B cell (primary cell): Measurements from ENCODE around the gene EDARADD. TPM values are rescaled to one million over a fixed set of nuclear protein-coding genes. Genes with fewer than 3 reads are reported as not detected.

Experiments
- ATAC-seq: fragments of 200-7000 bp; cut with Tn5 transposase; one replicate; pipeline ENCODE4 v1.10.0; 2021; ENCODE audit warnings: low read depth, mild to moderate bottlenecking, moderate number of reproducible peaks, moderate library complexity
- CTCF ChIA-PET: fragments of 350-600 bp; sonication (Branson Sonifier 250); formaldehyde crosslinking; loops from one replicate; lab custom pipeline; 2021; ENCODE audit warnings: antibody characterized with exemption, inconsistent platforms; lab: Charles Lee
- POLR2A ChIA-PET: fragments of 350-600 bp; sonication (Branson Sonifier 250); formaldehyde crosslinking; loops from one replicate; lab custom pipeline; 2021; ENCODE audit warnings: antibody characterized with exemption; lab: Charles Lee
- DNase-seq: peaks from one replicate; pipeline ENCODE4 v3.0.0; 2013
- H2AFZ ChIP-seq: 2 replicates; pipeline ENCODE4 v1.6.1; 2012; ENCODE audit warnings: mild to moderate bottlenecking, low read depth, low read length; ENCODE audit not compliant: insufficient read depth, poor library complexity, severe bottlenecking
- H3K27ac ChIP-seq, 2 donors: 1 replicate in 1 of 2; 2 replicates in 1 of 2; pipeline ENCODE4 v1.5.1; 2012 to 2013; ENCODE audit warnings: low read length in 2 of 2, mild to moderate bottlenecking in 2 of 2, moderate library complexity in 1 of 2
- H3K27me3 ChIP-seq, 4 experiments: fragments of 200-600 bp in 1 of 4; sonication (generic) in 1 of 4; replicated peaks in 1 of 4; 1 replicate in 2 of 4; 2 replicates in 2 of 4; pipeline versions ENCODE4 v1.6.1 to v1.7.0; 2013 to 2016; ENCODE audit warnings: low read length in 3 of 4, mild to moderate bottlenecking in 2 of 4, mixed read lengths in 1 of 4, moderate library complexity in 1 of 4; ENCODE audit not compliant: insufficient read depth in 4 of 4, control insufficient read depth in 3 of 4; ENCODE audit errors: control extremely low read depth in 1 of 4
- H3K36me3 ChIP-seq, 2 experiments: replicated peaks in 1 of 2; 1 replicate in 1 of 2; 2 replicates in 1 of 2; pipeline versions ENCODE4 v1.6.1 to v1.7.1; 2013; ENCODE audit warnings: low read length in 1 of 2; ENCODE audit not compliant: insufficient read depth in 2 of 2, control insufficient read depth in 1 of 2; ENCODE audit errors: control extremely low read depth in 1 of 2, extremely low read depth in 1 of 2
- H3K4me1 ChIP-seq, 2 donors: fragments of 200-600 bp in 1 of 2; sonication (generic) in 1 of 2; 1 replicate in 1 of 2; 2 replicates in 1 of 2; pipeline versions ENCODE4 v1.5.1 to v1.6.1; 2013 to 2017; ENCODE audit warnings: low read length in 2 of 2; ENCODE audit not compliant: control insufficient read depth in 2 of 2, insufficient read depth in 2 of 2
- H3K4me2 ChIP-seq: replicated peaks from 2 replicates; pipeline ENCODE3; 2012; ENCODE audit warnings: mild to moderate bottlenecking, low read depth, low read length; ENCODE audit not compliant: poor library complexity, severe bottlenecking
- H3K4me3 ChIP-seq, 5 experiments: fragments of 200-600 bp in 1 of 5; sonication (generic) in 1 of 5; 1 replicate in 3 of 5; 2 replicates in 2 of 5; pipeline versions ENCODE4 v1.5.1 to v1.7.0; 2011 to 2016; ENCODE audit warnings: low read length in 4 of 5, mild to moderate bottlenecking in 4 of 5, low read depth in 2 of 5, control low read depth in 1 of 5, moderate library complexity in 1 of 5; ENCODE audit not compliant: insufficient read depth in 1 of 5; ENCODE audit errors: control extremely low read depth in 1 of 5, extremely low read depth in 1 of 5
- H3K79me2 ChIP-seq: fragments of 200-600 bp; sonication (generic); one replicate; pipeline ENCODE4 v1.6.0; 2016; ENCODE audit warnings: low read length; ENCODE audit not compliant: control insufficient read depth, insufficient read depth
- H3K9ac ChIP-seq: fragments of 200-600 bp; sonication (generic); 2 replicates; pipeline ENCODE4 v1.6.1; 2017; ENCODE audit warnings: mild to moderate bottlenecking, low read length, moderate library complexity
- H3K9me3 ChIP-seq, 3 donors: one replicate each; pipeline versions ENCODE4 v1.6.1 to v1.7.1; 2013; ENCODE audit warnings: low read length in 2 of 3; ENCODE audit not compliant: control insufficient read depth in 2 of 3, insufficient read depth in 1 of 3; ENCODE audit errors: control extremely low read depth in 1 of 3
- H4K20me1 ChIP-seq: 2 replicates; pipeline ENCODE4 v1.6.0; 2012; ENCODE audit warnings: mild to moderate bottlenecking, low read length; ENCODE audit not compliant: insufficient read depth, control insufficient read depth, poor library complexity, severe bottlenecking
- H3K27ac Mint-ChIP-seq: one replicate; pipeline ENCODE4 v1.8.0; 2021; ENCODE audit warnings: mixed read lengths
- H3K27me3 Mint-ChIP-seq: one replicate; pipeline ENCODE4 v1.8.0; 2021; ENCODE audit warnings: mixed read lengths
- H3K4me1 Mint-ChIP-seq: one replicate; pipeline ENCODE4 v1.8.0; 2021; ENCODE audit warnings: mixed read lengths
- H3K4me3 Mint-ChIP-seq: one replicate; pipeline ENCODE4 v1.8.0; 2021; ENCODE audit warnings: mixed read lengths
- H3K9me3 Mint-ChIP-seq: one replicate; pipeline ENCODE4 v1.8.0; 2022; ENCODE audit warnings: mixed read lengths; ENCODE audit not compliant: insufficient read depth
- CTCF ChIP-seq: fragments of 200-600 bp; IDR thresholded peaks from one replicate; pipeline ENCODE4 v1.8.0; 2022; ENCODE audit warnings: antibody characterized with exemption, mild to moderate bottlenecking
- EZH2 ChIP-seq: IDR thresholded peaks from 2 replicates; pipeline ENCODE4 v1.6.1; 2012; ENCODE audit warnings: borderline replicate concordance, low read depth, mild to moderate bottlenecking, moderate library complexity, low read length; ENCODE audit not compliant: insufficient read depth, poor library complexity, severe bottlenecking
- WGBS: methylation state at CpG from one replicate; pipeline ENCODE4 v1.1.5; 2013; ENCODE audit warnings: missing lambda C conversion rate; ENCODE audit not compliant: insufficient coverage; 5-methylcytosine and 5-hydroxymethylcytosine counted together
- intact Hi-C: fragments of 100-400 bp; cut with micrococcal nuclease; formaldehyde crosslinking; loops from one replicate; pipeline ENCODE4 v1.10.0; 2022
- polyA plus RNA-seq: library from polyadenylated mRNA; depleted of rRNA; stranded (reverse); fragments of >200 nt; gene quantifications from 2 replicates; pipeline ENCODE4 v1.2.3, GENCODE V29; 2012
- total RNA-seq, 2 donors: library from RNA; stranded (reverse); fragments of 120-200 nt in 1 of 2; gene quantifications; 1 replicate in 1 of 2; 2 replicates in 1 of 2; pipeline versions ENCODE4 v1.2.3 to v1.2.4, GENCODE V29; 2013 to 2022

EDARADD gene
- total and polyA plus RNA-seq, 2 donors (not counting 1 experiment from before 2014, with no cell fraction given) = 0.15 TPM; not detected in 1

- no peaks in the 10 kb centered on the region for H3K36me3 ChIP-seq
- no peak overlapping the region for H3K4me3 ChIP-seq
- no peak overlapping the region for H3K4me2 ChIP-seq
- no peak overlapping the region for H2AFZ ChIP-seq
- peaks cover 20% of the 10 kb centered on the region for H3K27me3 Mint-ChIP-seq
- H3K9me3 Mint-ChIP-seq = no peaks in the 10 kb centered on the region
- H3K4me1 Mint-ChIP-seq = no peaks in the 10 kb centered on the region
- no peaks in the 10 kb centered on the region for H3K79me2 ChIP-seq
- H3K27ac Mint-ChIP-seq = no peak overlapping the region
- POLR2A ChIA-PET = no interaction called here
- peaks cover 0 to 9% (median 0%) of the 10 kb centered on the region in 4 experiments for H3K27me3 ChIP-seq
- no peaks in the 10 kb centered on the region for H3K9me3 ChIP-seq
- ATAC-seq (no peak), DNase-seq (no peak)
- no peak overlapping the region for H3K4me3 Mint-ChIP-seq
- CTCF ChIA-PET = no interaction called here
- no peak overlapping the region for H3K27ac ChIP-seq
- intact Hi-C loops = no loop called here
- 83% methylated on average over 1 of the region's 5 CpGs for WGBS
- H3K4me1 ChIP-seq = no peaks in the 10 kb centered on the region
- no peak overlapping the region for H3K9ac ChIP-seq
- no peak for TF ChIP-seq EZH2
- TF ChIP-seq CTCF = no peak
- H4K20me1 ChIP-seq = no peaks in the 10 kb centered on the region
Observed at GRCh38 chr1:236476019-236476418, 81.9 kb downstream of the EDARADD start.

GRCh38 chr1:236480758-236481436, 86.8 kb downstream of the EDARADD start:
- no peak overlapping the region for H2AFZ ChIP-seq
- H4K20me1 ChIP-seq = no peaks in the 10 kb centered on the region

More at GRCh38 chr1:236480758-236481436, 86.8 kb downstream of the EDARADD start:
- no peaks in the 10 kb centered on the region for H3K4me1 Mint-ChIP-seq
- 100% methylated on average over 2 of the region's 5 CpGs for WGBS
- no peaks in the 10 kb centered on the region for H3K9me3 ChIP-seq
- CTCF ChIA-PET = no interaction called here
- no peak overlapping the region for H3K9ac ChIP-seq
- H3K4me3 Mint-ChIP-seq = no peak overlapping the region
- POLR2A ChIA-PET = interaction anchor here (0.6 kb wide), 1 partner anchor 9 kb away, joined by 3 read pairs; no protein-coding TSS in a partner anchor
- H3K27me3 Mint-ChIP-seq = peaks cover 12% of the 10 kb centered on the region
- intact Hi-C loops = no loop called here
- peaks cover 0 to 2% (median 0%) of the 10 kb centered on the region in 4 experiments for H3K27me3 ChIP-seq
- H3K36me3 ChIP-seq = no peaks in the 10 kb centered on the region
- no peak for ATAC-seq
- no peaks in the 10 kb centered on the region for H3K4me1 ChIP-seq
- H3K79me2 ChIP-seq = no peaks in the 10 kb centered on the region
- no peak overlapping the region for H3K4me2 ChIP-seq
- no peak overlapping the region for H3K4me3 ChIP-seq
- no peak overlapping the region for H3K27ac ChIP-seq
- no peaks in the 10 kb centered on the region for H3K9me3 Mint-ChIP-seq
- H3K27ac Mint-ChIP-seq = no peak overlapping the region
- TF ChIP-seq EZH2 = no peak
- no peak for DNase-seq
